ENCODE results near the gene MRPL48. TPM values are rescaled to one million over a fixed set of nuclear protein-coding genes. Genes with fewer than 3 reads are reported as not detected.

The MRPL48 gene
- total RNA-seq, 1 experiment from 2014 or later, result 38.7 TPM

- TF ChIP-seq SMAD4 (CRISPR knock-in tag; IDR thresholded peaks at IDR 0.05), result no peak
Measured at GRCh38 chr11:73743045-73743444, 44.6 kb upstream of the MRPL48 start.

GRCh38 chr11:73746701-73747100 is 41.0 kb upstream of the MRPL48 start:
- ATAC-seq, result no peak
- no peak for DNase-seq (ENCODE audit: low spot score)
- no peak for TF ChIP-seq ZNF263 (CRISPR knock-in tag; IDR thresholded peaks at IDR 0.05; ENCODE audit: low read depth)
- TF ChIP-seq NR3C1 (CRISPR knock-in tag; conservative IDR thresholded peaks at IDR 0.05; ENCODE audit: low read depth), result no peak
- TF ChIP-seq KAT7 (CRISPR knock-in tag; IDR thresholded peaks at IDR 0.05; ENCODE audit: borderline replicate concordance), result no peak
- TF ChIP-seq, protein P1, sequence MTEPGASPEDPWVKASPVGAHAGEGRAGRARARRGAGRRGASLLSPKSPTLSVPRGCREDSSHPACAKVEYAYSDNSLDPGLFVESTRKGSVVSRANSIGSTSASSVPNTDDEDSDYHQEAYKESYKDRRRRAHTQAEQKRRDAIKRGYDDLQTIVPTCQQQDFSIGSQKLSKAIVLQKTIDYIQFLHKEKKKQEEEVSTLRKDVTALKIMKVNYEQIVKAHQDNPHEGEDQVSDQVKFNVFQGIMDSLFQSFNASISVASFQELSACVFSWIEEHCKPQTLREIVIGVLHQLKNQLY (CRISPR knock-in tag; IDR thresholded peaks at IDR 0.05), result no peak
- TF ChIP-seq, protein P2, sequence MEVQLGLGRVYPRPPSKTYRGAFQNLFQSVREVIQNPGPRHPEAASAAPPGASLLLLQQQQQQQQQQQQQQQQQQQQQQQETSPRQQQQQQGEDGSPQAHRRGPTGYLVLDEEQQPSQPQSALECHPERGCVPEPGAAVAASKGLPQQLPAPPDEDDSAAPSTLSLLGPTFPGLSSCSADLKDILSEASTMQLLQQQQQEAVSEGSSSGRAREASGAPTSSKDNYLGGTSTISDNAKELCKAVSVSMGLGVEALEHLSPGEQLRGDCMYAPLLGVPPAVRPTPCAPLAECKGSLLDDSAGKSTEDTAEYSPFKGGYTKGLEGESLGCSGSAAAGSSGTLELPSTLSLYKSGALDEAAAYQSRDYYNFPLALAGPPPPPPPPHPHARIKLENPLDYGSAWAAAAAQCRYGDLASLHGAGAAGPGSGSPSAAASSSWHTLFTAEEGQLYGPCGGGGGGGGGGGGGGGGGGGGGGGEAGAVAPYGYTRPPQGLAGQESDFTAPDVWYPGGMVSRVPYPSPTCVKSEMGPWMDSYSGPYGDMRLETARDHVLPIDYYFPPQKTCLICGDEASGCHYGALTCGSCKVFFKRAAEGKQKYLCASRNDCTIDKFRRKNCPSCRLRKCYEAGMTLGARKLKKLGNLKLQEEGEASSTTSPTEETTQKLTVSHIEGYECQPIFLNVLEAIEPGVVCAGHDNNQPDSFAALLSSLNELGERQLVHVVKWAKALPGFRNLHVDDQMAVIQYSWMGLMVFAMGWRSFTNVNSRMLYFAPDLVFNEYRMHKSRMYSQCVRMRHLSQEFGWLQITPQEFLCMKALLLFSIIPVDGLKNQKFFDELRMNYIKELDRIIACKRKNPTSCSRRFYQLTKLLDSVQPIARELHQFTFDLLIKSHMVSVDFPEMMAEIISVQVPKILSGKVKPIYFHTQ (CRISPR knock-in tag; IDR thresholded peaks at IDR 0.05), result no peak
- Mint-ChIP-seq H3K4me3 (no peak overlapping the region), H3K4me1 (no peaks in the 10 kb centered on the region), H3K27ac (no peak overlapping the region), H3K36me3 (0 out of 2 replicates have a peak, but pooled peaks cover 6% of the 10 kb centered on the region), H3K27me3 (ENCODE audit: low read depth) (no peaks in the 10 kb centered on the region), H3K9me3 (no peaks in the 10 kb centered on the region)
- CTCF ChIA-PET, result no interaction called here
- POLR2A ChIA-PET, result no interaction called here

More at GRCh38 chr11:73743045-73743444, 44.6 kb upstream of the MRPL48 start:
- Mint-ChIP-seq H3K27ac (0 out of 2 replicates have a peak overlapping the region, but pooled peaks have one; percentile 36), H3K36me3 (0 out of 2 replicates have a peak, but pooled peaks cover 6% of the 10 kb centered on the region), H3K4me1 (peaks cover 8% of the 10 kb centered on the region; the same call in 1 of the 2 replicates), H3K4me3 (no peak overlapping the region), H3K27me3 (ENCODE audit: low read depth) (no peaks in the 10 kb centered on the region), H3K9me3 (peaks cover 3% of the 10 kb centered on the region; the same call in 1 of the 2 replicates)
- ChIA-PET POLR2A (interaction anchor here (0.7 kb wide), 1 partner anchor 113 kb away, joined by 3 read pairs; no protein-coding TSS in a partner anchor), CTCF (no interaction called here)
- no peak for DNase-seq (ENCODE audit: low spot score)
- ATAC-seq, result no peak

- no peak for ATAC-seq
- ChIA-PET POLR2A (no interaction called here), CTCF (no interaction called here)
- no peak for DNase-seq (ENCODE audit: low spot score)
- Mint-ChIP-seq H3K4me1 (peaks cover 6% of the 10 kb centered on the region; the same call in 1 of the 2 replicates), H3K9me3 (no peaks in the 10 kb centered on the region), H3K27ac (0 out of 2 replicates have a peak overlapping the region, but pooled peaks have one; percentile 5), H3K27me3 (ENCODE audit: low read depth) (no peaks in the 10 kb centered on the region), H3K4me3 (no peak overlapping the region), H3K36me3 (0 out of 2 replicates have a peak, but pooled peaks cover 6% of the 10 kb centered on the region)
- peak; percentile 81 for TF ChIP-seq GABPB1 (CRISPR knock-in tag; IDR thresholded peaks at IDR 0.05)
- TF ChIP-seq, protein P3, sequence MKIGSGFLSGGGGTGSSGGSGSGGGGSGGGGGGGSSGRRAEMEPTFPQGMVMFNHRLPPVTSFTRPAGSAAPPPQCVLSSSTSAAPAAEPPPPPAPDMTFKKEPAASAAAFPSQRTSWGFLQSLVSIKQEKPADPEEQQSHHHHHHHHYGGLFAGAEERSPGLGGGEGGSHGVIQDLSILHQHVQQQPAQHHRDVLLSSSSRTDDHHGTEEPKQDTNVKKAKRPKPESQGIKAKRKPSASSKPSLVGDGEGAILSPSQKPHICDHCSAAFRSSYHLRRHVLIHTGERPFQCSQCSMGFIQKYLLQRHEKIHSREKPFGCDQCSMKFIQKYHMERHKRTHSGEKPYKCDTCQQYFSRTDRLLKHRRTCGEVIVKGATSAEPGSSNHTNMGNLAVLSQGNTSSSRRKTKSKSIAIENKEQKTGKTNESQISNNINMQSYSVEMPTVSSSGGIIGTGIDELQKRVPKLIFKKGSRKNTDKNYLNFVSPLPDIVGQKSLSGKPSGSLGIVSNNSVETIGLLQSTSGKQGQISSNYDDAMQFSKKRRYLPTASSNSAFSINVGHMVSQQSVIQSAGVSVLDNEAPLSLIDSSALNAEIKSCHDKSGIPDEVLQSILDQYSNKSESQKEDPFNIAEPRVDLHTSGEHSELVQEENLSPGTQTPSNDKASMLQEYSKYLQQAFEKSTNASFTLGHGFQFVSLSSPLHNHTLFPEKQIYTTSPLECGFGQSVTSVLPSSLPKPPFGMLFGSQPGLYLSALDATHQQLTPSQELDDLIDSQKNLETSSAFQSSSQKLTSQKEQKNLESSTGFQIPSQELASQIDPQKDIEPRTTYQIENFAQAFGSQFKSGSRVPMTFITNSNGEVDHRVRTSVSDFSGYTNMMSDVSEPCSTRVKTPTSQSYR (CRISPR knock-in tag; IDR thresholded peaks at IDR 0.05), result no peak
Measured at GRCh38 chr11:73747762-73748161, 39.9 kb upstream of the MRPL48 start.

DNA sequence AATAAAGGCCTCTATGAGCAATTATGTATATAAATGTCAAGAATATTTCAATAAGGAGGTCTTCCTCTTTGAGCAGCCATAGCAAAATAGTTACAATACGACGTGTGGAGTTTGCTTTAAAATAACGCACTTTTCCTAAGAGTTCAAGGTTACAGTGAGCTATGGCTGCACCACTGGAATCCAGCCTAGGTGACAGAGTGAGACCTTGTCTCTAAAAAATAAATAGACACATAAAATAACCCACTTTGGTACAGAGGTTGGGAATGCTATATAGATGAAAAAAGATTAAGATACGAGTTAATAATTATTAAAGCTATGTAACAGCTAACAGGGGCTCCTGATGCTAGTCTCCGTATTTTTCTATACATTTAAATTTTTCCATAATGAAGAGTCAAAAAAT is 39.4 kb upstream of the MRPL48 start:
- Mint-ChIP-seq H3K27ac (no peak overlapping the region), H3K4me1 (peaks cover 7% of the 10 kb centered on the region; the same call in 1 of the 2 replicates), H3K9me3 (no peaks in the 10 kb centered on the region), H3K36me3 (0 out of 2 replicates have a peak, but pooled peaks cover 5% of the 10 kb centered on the region), H3K27me3 (ENCODE audit: low read depth) (no peaks in the 10 kb centered on the region), H3K4me3 (no peak overlapping the region)
- ChIA-PET POLR2A (no interaction called here), CTCF (no interaction called here)
- DNase-seq (ENCODE audit: low spot score), result no peak
- ATAC-seq, result no peak
- TF ChIP-seq FOXP1 (CRISPR knock-in tag; IDR thresholded peaks at IDR 0.05; ENCODE audit: borderline replicate concordance), result no peak
- no peak for TF ChIP-seq E2F1 (CRISPR knock-in tag; IDR thresholded peaks at IDR 0.05)
- TF ChIP-seq GABPB1 (CRISPR knock-in tag; IDR thresholded peaks at IDR 0.05), result no peak
- no peak for TF ChIP-seq GRHL2 (CRISPR knock-in tag; IDR thresholded peaks at IDR 0.05; ENCODE audit: insufficient replicate concordance, severe bottlenecking)
- no peak for TF ChIP-seq ZSCAN18 (CRISPR knock-in tag; IDR thresholded peaks at IDR 0.05)
- TF ChIP-seq GTF2I (CRISPR knock-in tag; conservative IDR thresholded peaks at IDR 0.05), result no peak
- no peak for TF ChIP-seq MYBL2 (CRISPR knock-in tag; IDR thresholded peaks at IDR 0.05)
- TF ChIP-seq, protein P4, sequence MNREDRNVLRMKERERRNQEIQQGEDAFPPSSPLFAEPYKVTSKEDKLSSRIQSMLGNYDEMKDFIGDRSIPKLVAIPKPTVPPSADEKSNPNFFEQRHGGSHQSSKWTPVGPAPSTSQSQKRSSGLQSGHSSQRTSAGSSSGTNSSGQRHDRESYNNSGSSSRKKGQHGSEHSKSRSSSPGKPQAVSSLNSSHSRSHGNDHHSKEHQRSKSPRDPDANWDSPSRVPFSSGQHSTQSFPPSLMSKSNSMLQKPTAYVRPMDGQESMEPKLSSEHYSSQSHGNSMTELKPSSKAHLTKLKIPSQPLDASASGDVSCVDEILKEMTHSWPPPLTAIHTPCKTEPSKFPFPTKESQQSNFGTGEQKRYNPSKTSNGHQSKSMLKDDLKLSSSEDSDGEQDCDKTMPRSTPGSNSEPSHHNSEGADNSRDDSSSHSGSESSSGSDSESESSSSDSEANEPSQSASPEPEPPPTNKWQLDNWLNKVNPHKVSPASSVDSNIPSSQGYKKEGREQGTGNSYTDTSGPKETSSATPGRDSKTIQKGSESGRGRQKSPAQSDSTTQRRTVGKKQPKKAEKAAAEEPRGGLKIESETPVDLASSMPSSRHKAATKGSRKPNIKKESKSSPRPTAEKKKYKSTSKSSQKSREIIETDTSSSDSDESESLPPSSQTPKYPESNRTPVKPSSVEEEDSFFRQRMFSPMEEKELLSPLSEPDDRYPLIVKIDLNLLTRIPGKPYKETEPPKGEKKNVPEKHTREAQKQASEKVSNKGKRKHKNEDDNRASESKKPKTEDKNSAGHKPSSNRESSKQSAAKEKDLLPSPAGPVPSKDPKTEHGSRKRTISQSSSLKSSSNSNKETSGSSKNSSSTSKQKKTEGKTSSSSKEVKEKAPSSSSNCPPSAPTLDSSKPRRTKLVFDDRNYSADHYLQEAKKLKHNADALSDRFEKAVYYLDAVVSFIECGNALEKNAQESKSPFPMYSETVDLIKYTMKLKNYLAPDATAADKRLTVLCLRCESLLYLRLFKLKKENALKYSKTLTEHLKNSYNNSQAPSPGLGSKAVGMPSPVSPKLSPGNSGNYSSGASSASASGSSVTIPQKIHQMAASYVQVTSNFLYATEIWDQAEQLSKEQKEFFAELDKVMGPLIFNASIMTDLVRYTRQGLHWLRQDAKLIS (CRISPR knock-in tag; IDR thresholded peaks at IDR 0.05; ENCODE audit: borderline replicate concordance), result no peak
